Prostate gland (tissue), 2 donors: ENCODE data around the gene MET.

ENCODE experiments used
- POLR2A ChIP-seq: fragments of 450-650 bp; IDR thresholded peaks from one replicate; pipeline ENCODE4 v1.6.1; 2016; ENCODE audit warnings: antibody characterized with exemption, mild to moderate bottlenecking
- TF ChIP-seq, protein P1 (sequence below), 4 experiments: fragments of 200-600 bp in 2 of 4; fragments of 450-650 bp in 2 of 4; sonication (generic) in 2 of 4; IDR thresholded peaks; 1 replicate in 3 of 4; 2 replicates in 1 of 4; pipeline ENCODE4 v1.5.1; 2016 to 2019; ENCODE audit warnings: antibody characterized with exemption in 4 of 4, mild to moderate bottlenecking in 2 of 4, moderate library complexity in 2 of 4

DNA sequence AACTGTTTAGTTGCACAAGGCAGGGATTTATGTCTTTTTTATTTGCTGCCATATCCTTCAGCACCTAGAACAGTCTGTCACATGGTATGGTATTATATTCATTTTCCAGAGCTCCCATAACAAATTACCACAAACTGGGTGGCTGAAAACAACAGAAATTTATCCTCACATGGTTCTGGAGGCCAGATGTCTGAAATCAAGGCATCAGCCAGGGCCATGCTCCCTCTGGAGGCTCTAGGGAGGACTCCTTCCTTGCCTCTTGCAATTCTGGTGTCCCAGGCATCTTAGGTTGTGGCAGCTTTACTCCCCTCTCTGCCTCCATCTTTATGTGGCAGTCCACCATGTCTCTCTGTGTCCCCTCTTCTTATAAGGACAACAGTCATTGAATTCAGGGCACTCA lies 43.1 kb downstream of the MET start:
- TF ChIP-seq, protein P1, sequence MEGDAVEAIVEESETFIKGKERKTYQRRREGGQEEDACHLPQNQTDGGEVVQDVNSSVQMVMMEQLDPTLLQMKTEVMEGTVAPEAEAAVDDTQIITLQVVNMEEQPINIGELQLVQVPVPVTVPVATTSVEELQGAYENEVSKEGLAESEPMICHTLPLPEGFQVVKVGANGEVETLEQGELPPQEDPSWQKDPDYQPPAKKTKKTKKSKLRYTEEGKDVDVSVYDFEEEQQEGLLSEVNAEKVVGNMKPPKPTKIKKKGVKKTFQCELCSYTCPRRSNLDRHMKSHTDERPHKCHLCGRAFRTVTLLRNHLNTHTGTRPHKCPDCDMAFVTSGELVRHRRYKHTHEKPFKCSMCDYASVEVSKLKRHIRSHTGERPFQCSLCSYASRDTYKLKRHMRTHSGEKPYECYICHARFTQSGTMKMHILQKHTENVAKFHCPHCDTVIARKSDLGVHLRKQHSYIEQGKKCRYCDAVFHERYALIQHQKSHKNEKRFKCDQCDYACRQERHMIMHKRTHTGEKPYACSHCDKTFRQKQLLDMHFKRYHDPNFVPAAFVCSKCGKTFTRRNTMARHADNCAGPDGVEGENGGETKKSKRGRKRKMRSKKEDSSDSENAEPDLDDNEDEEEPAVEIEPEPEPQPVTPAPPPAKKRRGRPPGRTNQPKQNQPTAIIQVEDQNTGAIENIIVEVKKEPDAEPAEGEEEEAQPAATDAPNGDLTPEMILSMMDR (IDR thresholded peaks at IDR 0.05): no peak
- no peak for TF ChIP-seq POLR2A
